Measurements from ENCODE around the gene ANKDD1A.

The ANKDD1A gene

GRCh38 chr15:64891561-64891960 lies 20.1 kb upstream of the ANKDD1A start:
- Mint-ChIP-seq H3K9me3 (no peaks in the 10 kb centered on the region), H3K27ac (peak overlapping the region; percentile 99), H3K4me1 (peaks cover 55% of the 10 kb centered on the region), H3K4me3 (peak overlapping the region; percentile 98), H3K36me3 (peaks cover 31% of the 10 kb centered on the region)
- ATAC-seq = no peak
- DNase-seq (ENCODE audit: low spot score in 2 of 2) = peak in 1 of 2 donors; percentile 62

DNA sequence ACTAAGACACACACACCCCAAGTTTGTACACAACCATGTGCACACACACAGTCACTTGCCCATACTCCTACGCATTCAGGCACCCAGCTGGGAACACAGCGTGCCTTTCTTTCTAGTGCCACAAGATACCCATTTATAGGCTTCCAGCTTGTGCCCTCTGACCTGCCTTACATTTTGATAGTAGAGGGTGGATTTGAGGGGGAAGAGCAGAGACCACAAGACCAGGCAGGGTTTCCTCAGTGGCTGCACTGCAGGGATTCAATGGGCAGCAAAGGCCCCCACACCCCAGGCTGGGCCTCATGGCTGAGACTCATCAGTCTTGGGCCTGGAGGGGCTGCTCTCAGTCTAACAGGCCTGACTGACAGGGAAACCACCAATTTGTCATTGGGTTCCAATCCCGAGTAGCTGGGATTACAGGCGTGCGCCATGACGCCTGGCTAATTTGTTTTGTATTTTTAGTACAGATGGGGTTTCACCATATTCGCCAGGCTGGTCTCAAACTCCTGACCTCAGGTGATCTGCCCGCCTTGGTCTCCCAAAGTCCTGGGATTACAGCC lies 18.8 kb upstream of the ANKDD1A start:
- ATAC-seq (peak; percentile 47), DNase-seq (ENCODE audit: low spot score in 2 of 2) (peak; percentile 36 to 75)
- Mint-ChIP-seq H3K36me3 (peaks cover 31% of the 10 kb centered on the region), H3K27ac (peak overlapping the region; percentile 99), H3K4me1 (peaks cover 69% of the 10 kb centered on the region), H3K9me3 (no peaks in the 10 kb centered on the region), H3K4me3 (peak overlapping the region; percentile 98)

DNA sequence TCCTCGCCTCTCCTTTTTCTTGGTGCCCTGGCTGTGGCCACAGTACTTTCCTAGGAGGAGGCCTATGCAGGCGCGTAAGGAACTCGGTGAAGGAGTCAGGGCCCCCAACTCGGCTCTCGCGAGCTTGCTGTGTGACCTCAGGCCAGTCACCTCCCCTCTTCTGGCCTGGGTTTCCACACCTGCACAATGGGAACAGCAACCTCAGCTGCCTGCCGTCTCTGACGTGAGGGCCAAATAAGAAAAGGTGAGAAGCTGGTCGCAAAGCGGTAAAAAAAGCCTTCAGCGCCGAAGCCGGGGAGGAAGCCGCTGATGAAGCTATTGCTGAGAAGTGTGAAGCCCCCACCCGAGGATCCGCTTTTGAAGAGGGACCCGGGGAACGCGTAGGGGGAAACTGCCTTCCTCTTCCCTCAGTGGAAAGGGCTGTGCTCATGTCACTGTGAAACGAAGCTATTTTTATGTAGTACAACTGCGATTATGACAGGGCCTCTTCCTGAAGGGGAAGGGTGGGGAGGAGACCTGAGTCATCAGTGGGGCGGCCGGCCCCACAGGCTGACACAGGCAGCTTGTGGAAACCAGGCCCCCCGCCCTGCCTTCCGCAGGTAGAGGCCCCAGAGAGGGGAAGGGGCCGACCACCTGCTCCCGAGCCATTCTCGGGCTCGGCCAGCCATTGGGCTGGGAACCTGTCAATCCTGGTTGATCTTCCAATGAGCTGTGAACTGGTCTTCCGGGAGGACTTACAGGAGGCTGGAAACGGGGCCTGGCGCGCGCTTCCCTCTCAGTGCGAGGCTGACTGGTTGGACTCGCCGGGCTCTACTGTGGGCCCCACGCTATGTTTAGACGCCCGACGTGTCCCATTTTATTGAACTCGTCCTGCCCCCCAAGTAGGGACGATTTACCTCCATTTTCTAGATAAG lies 18.0 kb upstream of the ANKDD1A start:
- peak; percentile 88 for ATAC-seq
- Mint-ChIP-seq H3K27ac (peak overlapping the region; percentile 99), H3K36me3 (peaks cover 35% of the 10 kb centered on the region), H3K9me3 (no peaks in the 10 kb centered on the region), H3K4me1 (peaks cover 75% of the 10 kb centered on the region), H3K4me3 (peak overlapping the region; percentile 98)
- DNase-seq (ENCODE audit: low spot score in 2 of 2) = peak; percentile 87 to 97

DNA sequence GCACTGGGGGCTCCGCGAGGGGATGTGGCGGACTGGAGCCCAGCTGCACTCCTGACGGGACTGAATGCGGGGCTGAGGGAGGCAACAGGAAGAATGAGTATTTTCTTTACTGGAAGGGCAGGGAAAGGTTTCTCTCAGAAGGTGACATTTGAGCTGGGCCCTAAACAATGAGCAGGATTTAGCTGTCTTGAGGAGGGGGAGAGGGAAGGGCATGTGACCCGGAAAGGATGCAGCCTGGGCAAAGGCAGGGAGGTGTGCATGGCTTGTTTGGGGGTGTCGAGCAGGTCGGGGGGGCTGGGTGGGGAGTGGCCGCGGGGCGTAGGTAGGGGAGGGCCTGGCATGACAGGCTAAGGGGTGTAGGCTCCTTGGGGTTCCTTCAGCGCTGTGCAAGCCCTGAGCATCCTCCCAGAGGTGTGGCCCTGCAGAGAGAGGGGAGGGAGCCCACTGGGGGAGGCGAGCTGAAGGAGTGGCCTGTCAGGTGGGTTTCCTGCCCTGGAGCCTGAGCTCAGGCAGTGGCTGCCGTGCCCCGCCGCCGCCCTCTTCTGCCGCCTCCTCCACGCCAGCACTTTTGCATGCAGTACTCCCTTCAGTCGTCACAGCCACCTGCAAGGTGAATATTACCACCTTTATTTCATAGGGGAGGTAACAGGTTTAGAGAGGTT lies 17.2 kb upstream of the ANKDD1A start:
- Mint-ChIP-seq H3K27ac (peak overlapping the region; percentile 99), H3K4me3 (peak overlapping the region; percentile 98), H3K36me3 (peaks cover 35% of the 10 kb centered on the region), H3K4me1 (peaks cover 75% of the 10 kb centered on the region), H3K9me3 (no peaks in the 10 kb centered on the region)
- ATAC-seq (peak; percentile 61), DNase-seq (ENCODE audit: low spot score in 2 of 2) (peak; percentile 29 to 82)

- peak overlapping the region; percentile 98 for H3K4me3 Mint-ChIP-seq
- DNase-seq (ENCODE audit: low spot score in 2 of 2) (peak in 1 of 2 donors; percentile 67), ATAC-seq (no peak)
- no peaks in the 10 kb centered on the region for H3K9me3 Mint-ChIP-seq
- H3K4me1 Mint-ChIP-seq = peaks cover 75% of the 10 kb centered on the region
- peak overlapping the region; percentile 99 for H3K27ac Mint-ChIP-seq
- peaks cover 35% of the 10 kb centered on the region for H3K36me3 Mint-ChIP-seq
Observed at GRCh38 chr15:64895285-64896065, 16.2 kb upstream of the ANKDD1A start.

GRCh38 chr15:64896371-64897069 lies 15.2 kb upstream of the ANKDD1A start:
- peaks cover 32% of the 10 kb centered on the region for H3K36me3 Mint-ChIP-seq
- H3K4me1 Mint-ChIP-seq = peaks cover 68% of the 10 kb centered on the region
- H3K9me3 Mint-ChIP-seq = peaks cover 5% of the 10 kb centered on the region
- DNase-seq (ENCODE audit: low spot score in 2 of 2) (no peak), ATAC-seq (no peak)
- peak overlapping the region; percentile 98 for H3K4me3 Mint-ChIP-seq
- peak overlapping the region; percentile 99 for H3K27ac Mint-ChIP-seq

DNA sequence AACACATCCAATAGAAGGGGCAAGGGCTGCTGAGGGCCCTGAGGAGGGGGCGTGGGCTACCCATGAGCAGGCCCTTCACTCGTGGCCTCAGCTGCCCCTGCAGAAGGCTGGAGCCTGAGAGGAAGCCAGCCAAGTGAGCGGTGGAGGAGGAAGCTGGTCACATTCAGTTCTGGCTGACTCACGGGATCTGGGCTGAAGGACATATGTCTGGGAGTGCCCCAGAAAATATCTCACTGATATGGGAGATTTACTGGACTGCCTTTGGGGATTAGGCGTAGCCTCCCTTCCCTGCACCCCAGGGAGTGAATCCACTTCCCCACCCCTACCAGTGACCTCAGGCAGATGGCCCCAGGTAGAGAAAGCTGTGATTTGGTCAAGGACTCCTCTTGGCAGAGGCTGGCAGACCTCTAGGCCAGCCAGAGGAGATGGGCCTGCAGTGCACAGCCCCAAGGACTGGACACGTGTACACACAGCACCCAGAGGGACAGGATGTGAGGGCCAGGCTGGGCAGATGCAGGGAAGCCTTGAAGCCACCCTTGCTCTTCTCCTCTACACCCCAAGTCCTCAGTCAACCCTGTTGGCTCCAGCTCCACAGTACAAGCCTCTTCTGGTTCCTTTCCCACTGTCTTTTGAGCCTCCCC lies 14.2 kb upstream of the ANKDD1A start:
- H3K4me3 Mint-ChIP-seq = no peak overlapping the region
- peaks cover 23% of the 10 kb centered on the region for H3K36me3 Mint-ChIP-seq
- H3K4me1 Mint-ChIP-seq = peaks cover 66% of the 10 kb centered on the region
- H3K9me3 Mint-ChIP-seq = peaks cover 5% of the 10 kb centered on the region
- DNase-seq (ENCODE audit: low spot score in 2 of 2) (no peak), ATAC-seq (no peak)
- H3K27ac Mint-ChIP-seq = peak overlapping the region; percentile 99

GRCh38 chr15:64898406-64898805 lies 13.3 kb upstream of the ANKDD1A start:
- no peak for DNase-seq (ENCODE audit: low spot score in 2 of 2)
- Mint-ChIP-seq H3K4me3 (no peak overlapping the region), H3K9me3 (peaks cover 5% of the 10 kb centered on the region), H3K36me3 (peaks cover 17% of the 10 kb centered on the region), H3K27ac (peak overlapping the region; percentile 99), H3K4me1 (peaks cover 66% of the 10 kb centered on the region)
- no peak for ATAC-seq

DNA sequence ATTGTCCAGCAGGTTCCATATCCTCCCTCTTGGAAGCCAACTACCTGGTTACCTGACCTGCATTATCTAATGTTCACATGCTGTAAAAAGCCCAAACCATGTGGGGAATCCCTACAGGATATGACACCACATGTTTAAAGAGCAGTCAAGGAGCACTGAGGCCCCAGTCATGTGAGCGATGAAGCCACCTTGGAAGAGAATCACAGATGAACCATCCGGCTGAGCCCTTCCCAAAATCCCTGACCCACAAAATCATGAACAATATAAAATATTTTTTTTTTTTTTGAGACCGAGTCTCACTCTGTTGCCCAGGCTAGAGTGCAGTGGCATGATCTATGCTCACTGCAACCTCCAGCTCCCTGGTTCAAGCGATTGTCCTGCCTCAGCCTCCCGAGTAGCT lies 10.6 kb upstream of the ANKDD1A start:
- no peak for DNase-seq (ENCODE audit: low spot score in 2 of 2)
- Mint-ChIP-seq H3K36me3 (peaks cover 10% of the 10 kb centered on the region), H3K4me3 (no peak overlapping the region), H3K9me3 (peaks cover 5% of the 10 kb centered on the region), H3K4me1 (peaks cover 64% of the 10 kb centered on the region), H3K27ac (no peak overlapping the region)
- ATAC-seq = no peak

- no peak overlapping the region for H3K4me3 Mint-ChIP-seq
- peaks cover 56% of the 10 kb centered on the region for H3K4me1 Mint-ChIP-seq
- no peak for DNase-seq (ENCODE audit: low spot score in 2 of 2)
- peaks cover 5% of the 10 kb centered on the region for H3K9me3 Mint-ChIP-seq
- peaks cover 10% of the 10 kb centered on the region for H3K36me3 Mint-ChIP-seq
- H3K27ac Mint-ChIP-seq = peak overlapping the region; percentile 76
- ATAC-seq = peak; percentile 34
Observed at GRCh38 chr15:64901914-64902313, 9.8 kb upstream of the ANKDD1A start.

DNA sequence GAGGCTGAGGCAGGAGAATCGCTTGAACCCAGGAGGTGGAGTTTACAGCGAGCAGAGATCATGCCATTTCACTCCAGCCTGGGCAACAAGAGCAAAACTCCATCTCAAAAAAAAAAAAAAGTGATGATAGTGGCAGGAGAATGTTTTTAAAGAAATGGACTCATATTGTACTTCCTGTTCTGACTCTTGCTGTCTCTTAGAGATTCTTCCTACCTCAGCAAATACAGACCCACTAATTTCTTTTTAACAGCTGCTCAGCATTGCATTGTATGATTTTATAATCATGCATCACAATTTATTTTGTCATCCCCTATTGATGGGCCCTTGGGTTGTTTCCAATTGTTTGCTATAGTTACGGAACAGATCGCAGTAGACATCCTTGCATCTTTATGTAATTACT lies 8.8 kb upstream of the ANKDD1A start:
- H3K36me3 Mint-ChIP-seq = peaks cover 10% of the 10 kb centered on the region
- peak overlapping the region; percentile 3 for H3K4me3 Mint-ChIP-seq
- peaks cover 5% of the 10 kb centered on the region for H3K9me3 Mint-ChIP-seq
- H3K27ac Mint-ChIP-seq = peak overlapping the region; percentile 76
- DNase-seq (ENCODE audit: low spot score in 2 of 2) = no peak
- peaks cover 46% of the 10 kb centered on the region for H3K4me1 Mint-ChIP-seq
- peak; percentile 80 for ATAC-seq

- Mint-ChIP-seq H3K4me3 (peak overlapping the region; percentile 3), H3K36me3 (peaks cover 6% of the 10 kb centered on the region), H3K9me3 (peaks cover 5% of the 10 kb centered on the region), H3K4me1 (peaks cover 41% of the 10 kb centered on the region), H3K27ac (peak overlapping the region; percentile 76)
- DNase-seq (ENCODE audit: low spot score in 2 of 2) (no peak), ATAC-seq (peak; percentile 59)
Observed at GRCh38 chr15:64903326-64903950, 8.3 kb upstream of the ANKDD1A start.

DNA sequence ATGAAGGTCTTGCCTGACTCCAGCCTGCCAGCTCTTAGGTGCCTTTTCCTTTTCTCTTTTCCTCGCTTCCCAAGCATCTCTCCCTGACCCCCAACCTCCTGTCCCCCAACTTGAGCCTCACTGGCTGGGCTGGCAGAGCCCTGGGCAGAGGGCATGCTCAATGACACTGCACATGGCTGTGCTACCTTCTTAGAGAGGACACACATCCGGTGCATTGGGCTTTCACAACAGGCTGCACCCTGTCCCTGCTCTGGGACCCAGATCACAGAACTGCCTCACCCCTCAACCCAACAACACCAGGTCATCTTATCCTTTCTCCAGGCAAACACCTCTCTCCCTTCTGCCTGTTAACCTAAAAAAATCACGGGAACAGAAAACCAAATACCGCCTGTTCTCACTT lies 7.5 kb upstream of the ANKDD1A start:
- no peak for DNase-seq (ENCODE audit: low spot score in 2 of 2)
- H3K4me1 Mint-ChIP-seq = peaks cover 40% of the 10 kb centered on the region
- H3K4me3 Mint-ChIP-seq = no peak overlapping the region
- ATAC-seq = no peak
- peaks cover 5% of the 10 kb centered on the region for H3K9me3 Mint-ChIP-seq
- no peak overlapping the region for H3K27ac Mint-ChIP-seq
- H3K36me3 Mint-ChIP-seq = peaks cover 6% of the 10 kb centered on the region

All from stimulated activated effector memory CD8-positive, alpha-beta T cell treated with anti-CD3 and anti-CD28 coated beads, Interleukin-12 subunit alpha, Interleukin-12 subunit beta, amount 100 ng/mL, for 72 hours (primary cell).